HepG2 (cell line): ENCODE measurements around the gene NAV2. TPM values are rescaled to one million over a fixed set of nuclear protein-coding genes. Genes with fewer than 3 reads are reported as not detected.
A peak's percentile ranks its signal among the peaks of the same experiment; 100 is the strongest.

Experiments used
- ATF5 ChIP-seq: sonication (generic); formaldehyde crosslinking; IDR thresholded peaks from 2 replicates; pipeline ENCODE4 v1.4.0; 2020; ENCODE audit warnings: mild to moderate bottlenecking, low read depth, missing genetic modification reagents
- ATF7-NPFF ChIP-seq: sonication (generic); formaldehyde crosslinking; IDR thresholded peaks from 2 replicates; pipeline ENCODE4 v1.8.1; 2023; ENCODE audit warnings: mild to moderate bottlenecking, low read depth, missing genetic modification reagents, moderate library complexity
- CCAR2 ChIP-seq: fragments of 200-400 bp; formaldehyde crosslinking; optimal IDR thresholded peaks from 2 replicates; pipeline ENCODE3; 2018; ENCODE audit warnings: low read depth, mild to moderate bottlenecking, low read length, moderate library complexity
- IKZF5 ChIP-seq: IDR thresholded peaks from 2 replicates; pipeline ENCODE4 v1.6.1; 2018; ENCODE audit warnings: missing genetic modification reagents, mild to moderate bottlenecking, missing compliant biosample characterization
- KAT7 ChIP-seq: IDR thresholded peaks from 2 replicates; pipeline ENCODE4 v1.6.1; 2018; ENCODE audit warnings: borderline replicate concordance, missing compliant biosample characterization
- KLF13 ChIP-seq: sonication (generic); formaldehyde crosslinking; IDR thresholded peaks from 2 replicates; pipeline ENCODE4 v1.4.0; 2020; ENCODE audit warnings: mild to moderate bottlenecking, missing genetic modification reagents
- PPARG ChIP-seq: conservative IDR thresholded peaks from 2 replicates; pipeline ENCODE4 v1.6.1; 2016; ENCODE audit warnings: missing biosample characterization, missing genetic modification reagents
- THAP7 ChIP-seq: sonication (generic); formaldehyde crosslinking; IDR thresholded peaks from 2 replicates; pipeline ENCODE4 v1.8.1; 2023; ENCODE audit warnings: mild to moderate bottlenecking, missing genetic modification reagents
- ZBTB37 ChIP-seq: sonication (generic); formaldehyde crosslinking; IDR thresholded peaks from 2 replicates; pipeline ENCODE4 v1.4.0; 2020; ENCODE audit warnings: mild to moderate bottlenecking, missing genetic modification reagents
- ZNF318 ChIP-seq: sonication (generic); formaldehyde crosslinking; IDR thresholded peaks from 2 replicates; pipeline ENCODE4 v1.4.0; 2020; ENCODE audit warnings: mild to moderate bottlenecking, missing genetic modification reagents
- ZNF33B ChIP-seq: sonication (generic); formaldehyde crosslinking; IDR thresholded peaks from 2 replicates; pipeline ENCODE4 v1.5.1; 2020; ENCODE audit warnings: mild to moderate bottlenecking, missing genetic modification reagents
- ZNF564 ChIP-seq: sonication (generic); formaldehyde crosslinking; IDR thresholded peaks from 2 replicates; pipeline ENCODE4 v1.8.1; 2023; ENCODE audit warnings: mild to moderate bottlenecking, missing genetic modification reagents
- ZNF83 ChIP-seq: sonication (generic); formaldehyde crosslinking; IDR thresholded peaks from 2 replicates; pipeline ENCODE4 v1.4.0; 2020; ENCODE audit warnings: missing genetic modification reagents, mild to moderate bottlenecking, borderline replicate concordance
- ZSCAN9 ChIP-seq: IDR thresholded peaks from 2 replicates; pipeline ENCODE4 v1.6.1; 2016; ENCODE audit warnings: borderline replicate concordance
- polyA plus RNA-seq, 8 experiments: library from polyadenylated mRNA; depleted of rRNA in 3 of 8; stranded (reverse) in 7 of 8; unstranded in 1 of 8; fragments of >200 nt; fragmentation: Illumina TruSeq in 4 of 8; extraction: Trizol in 4 of 8; gene quantifications; 2 replicates each; pipeline versions ENCODE4 v1.2.1 to v1.2.3, GENCODE V29; 2011 to 2016; ENCODE audit warnings: low read depth in 4 of 8, missing spikeins in 1 of 8, mixed read lengths in 1 of 8; ENCODE audit not compliant: insufficient read depth in 1 of 8
- total RNA-seq, 5 experiments: library from RNA; depleted of rRNA; stranded (reverse); fragments of >200 nt; fragmentation: Illumina TruSeq; extraction: Trizol; gene quantifications; 2 replicates each; pipeline ENCODE4 v1.2.3, GENCODE V29; 2016; ENCODE audit warnings: low read depth in 1 of 5

Gene NAV2
- total and polyA plus RNA-seq, 2 of the 13 experiments (the other 11 are each of a cell fraction or from before 2014, with no cell fraction given), result 9.3 to 34.6 TPM

- 0 out of 2 replicates have a peak, but pooled peaks have one; percentile 36 for TF ChIP-seq IKZF5
- no peak for TF ChIP-seq THAP7 (CRISPR knock-in tag)
- TF ChIP-seq PPARG (CRISPR knock-in tag), result no peak
- no peak for TF ChIP-seq ATF5
- TF ChIP-seq ZNF83 (CRISPR knock-in tag), result no peak
- no peak for TF ChIP-seq ZBTB37
- no peak for TF ChIP-seq ATF7-NPFF (CRISPR knock-in tag)
- no peak for TF ChIP-seq ZNF33B (CRISPR knock-in tag)
- TF ChIP-seq KAT7 (CRISPR knock-in tag), result no peak
- 0 out of 2 replicates have a peak, but pooled peaks have one; percentile 49 for TF ChIP-seq ZSCAN9 (CRISPR knock-in tag)
- TF ChIP-seq ZNF318 (CRISPR knock-in tag), result no peak
- no peak for TF ChIP-seq KLF13 (CRISPR knock-in tag)
- no peak for TF ChIP-seq CCAR2
- TF ChIP-seq ZNF564 (CRISPR knock-in tag), result no peak
Observed at GRCh38 chr11:19912115-19912957, 199.7 kb downstream of the NAV2 start (continued).
